H1 (cell line): ENCODE measurements around the gene KRT32. TPM values are rescaled to one million over a fixed set of nuclear protein-coding genes. Genes with fewer than 3 reads are reported as not detected.

Experiments
- CTCF ChIA-PET: fragments of 300-600 bp; sonication (Branson Sonifier 250); formaldehyde crosslinking; loops from one replicate; lab custom pipeline; 2021; ENCODE audit not compliant: partially characterized antibody; lab: Charles Lee
- POLR2A ChIA-PET: fragments of 300-600 bp; sonication (Branson Sonifier 250); formaldehyde crosslinking; loops from one replicate; lab custom pipeline; 2021; ENCODE audit warnings: inconsistent platforms; ENCODE audit not compliant: partially characterized antibody; lab: Charles Lee
- DNase-seq, 2 experiments: peaks; one replicate each; pipeline versions ENCODE4 v3.0.0 to v3.0.0-alpha.2; 2010 to 2022; ENCODE audit warnings: low spot score in 2 of 2, low read depth in 1 of 2, mixed read lengths in 1 of 2
- FAIRE-seq: peaks from 2 replicates; lab custom pipeline; 2011; peaks lifted over from hg19 to GRCh38; lab: Jason Lieb, UNC
- H2AFZ ChIP-seq: 2 replicates; pipeline ENCODE4 v1.8.1; 2012; ENCODE audit warnings: low read length, inconsistent platforms
- H2AK5ac ChIP-seq: 2 replicates; pipeline ENCODE4 v1.6.1; 2013; ENCODE audit warnings: low read depth, low read length
- H2BK120ac ChIP-seq: replicated peaks from 2 replicates; pipeline ENCODE3; 2013; ENCODE audit warnings: low read depth, low read length, inconsistent platforms
- H2BK12ac ChIP-seq: 2 replicates; pipeline ENCODE4 v1.6.1; 2013; ENCODE audit warnings: low read depth, low read length
- H2BK15ac ChIP-seq: 2 replicates; pipeline ENCODE4 v1.6.1; 2013; ENCODE audit warnings: low read length
- H2BK20ac ChIP-seq: 2 replicates; pipeline ENCODE4 v1.6.1; 2013; ENCODE audit warnings: low read length
- H2BK5ac ChIP-seq: 2 replicates; pipeline ENCODE4 v1.6.1; 2013; ENCODE audit warnings: low read depth, low read length
- H3K14ac ChIP-seq: 2 replicates; pipeline ENCODE4 v1.6.1; 2013; ENCODE audit warnings: inconsistent platforms; ENCODE audit not compliant: insufficient read length
- H3K18ac ChIP-seq: 2 replicates; pipeline ENCODE4 v1.6.1; 2013; ENCODE audit warnings: low read length; ENCODE audit errors: extremely low read depth
- H3K23ac ChIP-seq: 2 replicates; pipeline ENCODE4 v1.6.1; 2013; ENCODE audit warnings: inconsistent platforms; ENCODE audit not compliant: insufficient read length
- H3K23me2 ChIP-seq: 2 replicates; pipeline ENCODE4 v1.6.1; 2013; ENCODE audit warnings: low read depth, low read length
- H3K27ac ChIP-seq: 2 replicates; pipeline ENCODE4 v1.6.1; 2011; ENCODE audit warnings: low read depth, low read length, inconsistent platforms
- H3K27me3 ChIP-seq, 4 experiments: replicated peaks in 1 of 4; 1 replicate in 1 of 4; 2 replicates in 3 of 4; pipeline versions ENCODE4 v1.6.1 to v1.8.1; 2011 to 2013; ENCODE audit warnings: low read length in 3 of 4, mild to moderate bottlenecking in 3 of 4, inconsistent platforms in 2 of 4, mixed read lengths in 2 of 4, moderate library complexity in 1 of 4; ENCODE audit not compliant: control insufficient read depth in 3 of 4, insufficient read depth in 3 of 4; ENCODE audit errors: extremely low read depth in 1 of 4
- H3K36me3 ChIP-seq, 4 experiments: 2 replicates each; pipeline versions ENCODE4 v1.6.1 to v1.8.1; 2011 to 2013; ENCODE audit warnings: mild to moderate bottlenecking in 4 of 4, low read length in 3 of 4, moderate library complexity in 2 of 4, control low read depth in 1 of 4, inconsistent platforms in 1 of 4; ENCODE audit not compliant: insufficient read depth in 4 of 4, control insufficient read depth in 2 of 4
- H3K4ac ChIP-seq: replicated peaks from 2 replicates; pipeline ENCODE3; 2013; ENCODE audit warnings: low read length, low read depth, mixed read lengths, inconsistent platforms; ENCODE audit not compliant: insufficient read length
- H3K4me1 ChIP-seq, 4 experiments: replicated peaks in 1 of 4; 1 replicate in 1 of 4; 2 replicates in 3 of 4; pipeline versions ENCODE4 v1.6.1 to v1.8.1; 2011 to 2013; ENCODE audit warnings: low read length in 3 of 4, inconsistent platforms in 2 of 4, mixed read lengths in 1 of 4; ENCODE audit not compliant: insufficient read depth in 4 of 4, control insufficient read depth in 3 of 4
- H3K4me2 ChIP-seq, 2 experiments: 2 replicates each; pipeline versions ENCODE4 v1.6.1 to v1.8.1; 2011 to 2013; ENCODE audit warnings: low read depth in 2 of 2, low read length in 2 of 2, control low read depth in 1 of 2, inconsistent platforms in 1 of 2, mild to moderate bottlenecking in 1 of 2; ENCODE audit not compliant: insufficient read depth in 1 of 2
- H3K4me3 ChIP-seq, 4 experiments: fragments of 200-600, 300-600 bp in 1 of 4; sonication (generic), shearing (Covaris generic), sonication (Bioruptor Twin) in 1 of 4; 2 replicates each; pipeline versions ENCODE4 v1.5.1 to v1.8.1; 2011 to 2016; ENCODE audit warnings: low read length in 4 of 4, low read depth in 3 of 4, control low read depth in 2 of 4, inconsistent platforms in 2 of 4, mild to moderate bottlenecking in 2 of 4, mixed read lengths in 1 of 4, moderate library complexity in 1 of 4; ENCODE audit not compliant: insufficient read depth in 2 of 4; ENCODE audit errors: extremely low read depth in 1 of 4
- H3K56ac ChIP-seq: replicated peaks from 2 replicates; pipeline ENCODE3; 2013; ENCODE audit warnings: low read depth, mild to moderate bottlenecking, mixed read lengths, low read length, inconsistent platforms; ENCODE audit not compliant: insufficient read length
- H3K79me1 ChIP-seq: 2 replicates; pipeline ENCODE4 v1.6.1; 2013; ENCODE audit warnings: low read depth, low read length, control low read depth
- H3K79me2 ChIP-seq, 2 experiments: 2 replicates each; pipeline versions ENCODE4 v1.6.1 to v1.8.1; 2012 to 2013; ENCODE audit warnings: low read length in 2 of 2, mild to moderate bottlenecking in 2 of 2, inconsistent platforms in 1 of 2; ENCODE audit not compliant: insufficient read depth in 2 of 2, control insufficient read depth in 1 of 2
- H3K9ac ChIP-seq, 4 experiments: replicated peaks in 1 of 4; 1 replicate in 1 of 4; 2 replicates in 3 of 4; pipeline versions ENCODE4 v1.6.1 to v1.8.1; 2011 to 2013; ENCODE audit warnings: low read depth in 3 of 4, low read length in 3 of 4, control low read depth in 2 of 4, mild to moderate bottlenecking in 2 of 4, moderate library complexity in 2 of 4, inconsistent platforms in 1 of 4; ENCODE audit errors: extremely low read depth in 1 of 4
- H3K9me3 ChIP-seq, 2 experiments: 2 replicates each; pipeline versions ENCODE4 v1.6.1 to v1.8.1; 2012 to 2013; ENCODE audit warnings: mild to moderate bottlenecking in 2 of 2, moderate library complexity in 2 of 2, control low read depth in 1 of 2, inconsistent platforms in 1 of 2, low read depth in 1 of 2, low read length in 1 of 2, mixed read lengths in 1 of 2; ENCODE audit not compliant: insufficient read depth in 2 of 2
- H4K20me1 ChIP-seq, 2 experiments: replicated peaks in 1 of 2; 2 replicates each; pipeline versions ENCODE3 to v1.8.1; 2011 to 2013; ENCODE audit warnings: inconsistent platforms in 2 of 2, low read length in 2 of 2, mild to moderate bottlenecking in 1 of 2; ENCODE audit not compliant: insufficient read depth in 2 of 2, control insufficient read depth in 1 of 2
- H4K5ac ChIP-seq: 2 replicates; pipeline ENCODE4 v1.6.1; 2013; ENCODE audit warnings: low read length, low read depth, mixed read lengths, inconsistent platforms; ENCODE audit not compliant: insufficient read length
- H4K8ac ChIP-seq: 2 replicates; pipeline ENCODE4 v1.8.0; 2013; ENCODE audit warnings: mild to moderate bottlenecking, moderate library complexity, low read length, inconsistent platforms; ENCODE audit not compliant: insufficient read depth; ENCODE audit errors: extremely low read depth
- H4K91ac ChIP-seq: replicated peaks from 2 replicates; pipeline ENCODE3; 2013; ENCODE audit warnings: low read length, mixed read lengths, inconsistent platforms; ENCODE audit not compliant: insufficient read length
- BCL11A ChIP-seq, 2 experiments: IDR thresholded peaks; one replicate each; pipeline ENCODE4 v1.6.1; 2011; ENCODE audit warnings: low read depth in 2 of 2, low read length in 2 of 2, mild to moderate bottlenecking in 2 of 2
- GTF2F1 ChIP-seq: IDR thresholded peaks from 2 replicates; pipeline ENCODE4 v1.6.1; 2012; ENCODE audit warnings: low read depth, low read length, improper control_type of control experiment, borderline replicate concordance
- POLR2A ChIP-seq, 2 experiments: IDR thresholded peaks; 1 replicate in 1 of 2; 2 replicates in 1 of 2; pipeline ENCODE4 v1.6.1; 2011; ENCODE audit warnings: low read depth in 2 of 2, low read length in 2 of 2, mild to moderate bottlenecking in 2 of 2; ENCODE audit errors: control extremely low read depth in 1 of 2
- SP4 ChIP-seq: IDR thresholded peaks from 2 replicates; pipeline ENCODE4 v1.6.1; 2012; ENCODE audit warnings: low read length, inconsistent platforms
- TBP ChIP-seq: IDR thresholded peaks from 2 replicates; pipeline ENCODE4 v1.6.1; 2011; ENCODE audit warnings: low read depth, low read length, improper control_type of control experiment
- WGBS, 2 experiments: shearing (Covaris generic) in 1 of 2; methylation state at CpG; one replicate each; pipeline versions ENCODE4 v1.1.6 to v1.1.7; 2013 to 2015; ENCODE audit warnings: low lambda C conversion rate in 2 of 2, mixed read lengths in 2 of 2, inconsistent platforms in 1 of 2, low coverage in 1 of 2, missing lambda C conversion rate in 1 of 2; ENCODE audit not compliant: insufficient replicate concordance in 2 of 2, insufficient coverage in 1 of 2, insufficient read length in 1 of 2; ENCODE audit errors: extremely low coverage in 1 of 2, missing lambda C conversion rate in 1 of 2; 5-methylcytosine and 5-hydroxymethylcytosine counted together
- polyA plus RNA-seq, 7 experiments: library from polyadenylated mRNA; depleted of rRNA in 3 of 7; stranded (reverse) in 5 of 7; unstranded in 2 of 7; fragments of >200 nt in 5 of 7; fragments of 200-250 nt in 2 of 7; gene quantifications; 1 replicate in 5 of 7; 2 replicates in 1 of 7; 4 replicates in 1 of 7; pipeline versions ENCODE4 v1.2.1 to v1.2.3, GENCODE V29; 2011 to 2013; ENCODE audit warnings: missing spikeins in 2 of 7, mixed read lengths in 2 of 7
- total RNA-seq: library from RNA; stranded (reverse); fragmentation: NEBNext Ultra II Directional; extraction: Animal tissue kit (Norgen Biotek cat#: 25700); gene quantifications from 2 replicates; pipeline ENCODE4 v1.2.1, GENCODE V29; 2021

Gene KRT32
- total and polyA plus RNA-seq, 2 of the 8 experiments (the other 6 are each of a cell fraction or from before 2014, with no cell fraction given): not detected

DNA sequence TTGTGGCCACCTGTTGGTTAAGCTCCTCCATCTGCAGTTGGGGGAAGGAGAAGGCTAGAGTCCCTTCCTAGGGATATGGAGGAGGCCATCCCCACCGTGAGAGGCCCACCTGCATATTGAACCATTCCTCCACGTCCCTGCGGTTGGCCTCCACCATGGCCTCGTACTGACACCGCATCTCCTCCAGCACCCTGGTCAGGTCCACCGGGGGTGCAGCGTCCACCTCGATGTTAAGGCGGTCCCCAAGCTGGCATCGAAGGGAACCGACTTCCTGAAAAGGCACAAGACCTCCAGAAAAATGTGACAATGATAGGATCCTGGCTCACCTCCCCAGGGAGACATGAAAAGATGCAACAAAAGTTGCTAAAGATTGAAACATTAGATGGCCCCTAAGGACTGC lies 3.0 kb downstream of the KRT32 start:
- Histone ChIP-seq H2AFZ (no peak overlapping the region), H4K91ac (no peak overlapping the region), H2BK20ac (no peak overlapping the region), H3K4me1 (no peaks in the 10 kb centered on the region), H3K27me3 (no peaks in the 10 kb centered on the region), H3K23ac (no peak overlapping the region), H3K4me3 (no peak overlapping the region), H4K8ac (no peak overlapping the region), H3K9ac (no peak overlapping the region), H4K5ac (no peak overlapping the region), H3K18ac (no peak overlapping the region), H3K23me2 (no peaks in the 10 kb centered on the region), H2BK12ac (no peak overlapping the region), H3K9me3 (no peaks in the 10 kb centered on the region; a peak in 1 of 4 replicates), H3K4me2 (no peak overlapping the region), H4K20me1 (no peaks in the 10 kb centered on the region), H2BK120ac (no peak overlapping the region), H2BK5ac (no peak overlapping the region; the same call in 1 of the 2 replicates), H2AK5ac (no peak overlapping the region), H3K14ac (no peak overlapping the region), H3K79me1 (no peaks in the 10 kb centered on the region), H3K36me3 (no peaks in the 10 kb centered on the region), H3K4ac (no peak overlapping the region), H3K79me2 (no peaks in the 10 kb centered on the region), H3K56ac (no peak overlapping the region), H2BK15ac (no peak overlapping the region), H3K27ac (no peak overlapping the region)
- no peak for DNase-seq
- no peak for TF ChIP-seq BCL11A (IDR thresholded peaks at IDR 0.05; ENCODE audit: low read depth in 2 of 2, low read length in 2 of 2)
- no peak for TF ChIP-seq TBP
- TF ChIP-seq SP4: no peak
- TF ChIP-seq GTF2F1: no peak
- no peak for TF ChIP-seq POLR2A (IDR thresholded peaks at IDR 0.05; ENCODE audit: control extremely low read depth in 1 of 2, low read depth in 2 of 2, low read length in 2 of 2)
- ChIA-PET CTCF (interaction anchor here (1.3 to 2.0 kb wide), 3 partner anchors 11 to 85 kb away, joined by 4 to 5 read pairs (median 4); no protein-coding TSS in a partner anchor), POLR2A (interaction anchor here (0.6 kb wide), 1 partner anchor 82 kb away, joined by 3 read pairs; no protein-coding TSS in a partner anchor)
- no peak for FAIRE-seq
- WGBS, 2 experiments: 94% methylated on average over 11 of the region's 11 CpGs; no CpG with 5 or more reads in 1 of the 2 experiments
